Right lobe of liver (tissue), 6 donors: ENCODE measurements around the gene MGRN1. TPM values are rescaled to one million over a fixed set of nuclear protein-coding genes. Genes with fewer than 3 reads are reported as not detected.

Experiments
- ATAC-seq, 4 donors: fragments of 200-7000 bp; cut with Tn5 transposase; one replicate each; pipeline ENCODE4 v1.9.1; 2020; ENCODE audit warnings: mild to moderate bottlenecking in 4 of 4, moderate library complexity in 4 of 4
- DNase-seq, 3 donors: peaks; one replicate each; pipeline ENCODE4 v3.0.0-alpha.2; 2020
- H3K27ac ChIP-seq, 3 donors: fragments of 200-600 bp; one replicate each; pipeline ENCODE4 v1.8.0; 2022
- H3K27me3 ChIP-seq, 2 donors: fragments of 200-600 bp; one replicate each; pipeline ENCODE4 v1.8.0; 2022
- H3K36me3 ChIP-seq, 4 donors: fragments of 200-600 bp; sonication (generic) in 1 of 4; one replicate each; pipeline versions ENCODE4 v1.5.1 to v1.8.0; 2017 to 2022; ENCODE audit warnings: control low read depth in 1 of 4
- H3K4me1 ChIP-seq, 4 donors: fragments of 200-600 bp; sonication (generic) in 1 of 4; one replicate each; pipeline versions ENCODE4 v1.5.1 to v1.8.0; 2017 to 2022; ENCODE audit warnings: control low read depth in 1 of 4
- H3K4me3 ChIP-seq, 3 donors: fragments of 200-600 bp; one replicate each; pipeline ENCODE4 v1.8.0; 2022
- H3K9me3 ChIP-seq, 4 donors: fragments of 200-600 bp; sonication (generic) in 1 of 4; one replicate each; pipeline versions ENCODE4 v1.5.1 to v1.8.0; 2017 to 2022; ENCODE audit warnings: control low read depth in 1 of 4
- CTCF ChIP-seq, 4 donors: fragments of 200-600 bp in 3 of 4; fragments of 450-650 bp in 1 of 4; IDR thresholded peaks; one replicate each; pipeline versions ENCODE4 v1.5.1 to v1.8.0; 2016 to 2022; ENCODE audit warnings: antibody characterized with exemption in 4 of 4, mild to moderate bottlenecking in 2 of 4
- POLR2A ChIP-seq: fragments of 450-650 bp; IDR thresholded peaks from one replicate; pipeline ENCODE4 v1.6.1; 2017; ENCODE audit warnings: antibody characterized with exemption, mild to moderate bottlenecking
- WGBS: methylation state at CpG from one replicate; pipeline ENCODE4 v1.1.6; 2018; ENCODE audit warnings: low coverage, low lambda C conversion rate; ENCODE audit not compliant: insufficient coverage; ENCODE audit errors: missing lambda C conversion rate; 5-methylcytosine and 5-hydroxymethylcytosine counted together
- intact Hi-C, 2 donors: fragments of 100-400 bp; cut with DNase I; formaldehyde crosslinking; loops; one replicate each; pipeline versions ENCODE4 v1.11.2 to v1.14.1; 2022
- total RNA-seq, 6 experiments: library from RNA; depleted of rRNA in 2 of 6; stranded (reverse); fragments of >200 nt in 2 of 6; fragmentation: NEBNext Ultra II Directional in 3 of 6; extraction: Animal tissue kit (Norgen Biotek cat#: 25700) in 3 of 6; gene quantifications; one replicate each; pipeline versions ENCODE4 v1.1.0 to v1.2.4, GENCODE V29; 2016 to 2023
- donor health status: DM: no; HTN: yes; CAD: no.
- donor health status: DM: no; HTN: no; CAD: no.
- donor health status: DM: no; HTN: no; CAD: no.
- donor health status: DM: no; HTN: yes; CAD: no.
- donor health status: DM: no; HTN: yes; CAD: no.

MGRN1 gene
- total RNA-seq, 6 experiments from 2014 or later, result 42.5 to 67.3 (median 49.5) TPM

- TF ChIP-seq CTCF (IDR thresholded peaks at IDR 0.05) (peak; percentile 51 to 72 (median 55)), POLR2A (no peak)
- Histone ChIP-seq H3K36me3 (peaks cover 0 to 13% (median 6%) of the 10 kb centered on the region in 4 donors), H3K4me3 (no peak overlapping the region), H3K27ac (peak overlapping the region; percentile 17 to 96 (median 81)), H3K4me1 (peaks cover 0 to 76% (median 30%) of the 10 kb centered on the region in 4 donors), H3K27me3 (no peaks in the 10 kb centered on the region), H3K9me3 (no peaks in the 10 kb centered on the region)
- ATAC-seq (peak; percentile 14 to 28 (median 16)), DNase-seq (peak in 2 of 3 donors; percentile 75 to 81)
- WGBS, result 17% methylated on average over 9 of the region's 36 CpGs
- intact Hi-C loops, result no loop called here
These were observed 58.1 kb downstream of the MGRN1 start for GRCh38 chr16:4682616-4683254.

- H3K4me3 ChIP-seq, result no peak overlapping the region
- DNase-seq (peak; percentile 53 to 88 (median 85)), ATAC-seq (peak in 2 of 4 donors; percentile 3 to 19)
- peak overlapping the region; percentile 81 to 96 (median 84) for H3K27ac ChIP-seq
- TF ChIP-seq POLR2A (no peak), CTCF (IDR thresholded peaks at IDR 0.05) (no peak)
- intact Hi-C loops, result no loop called here
- peaks cover 0 to 13% (median 6%) of the 10 kb centered on the region in 4 donors for H3K36me3 ChIP-seq
- H3K9me3 ChIP-seq, result no peaks in the 10 kb centered on the region
- H3K27me3 ChIP-seq, result no peaks in the 10 kb centered on the region
- WGBS, result 51% methylated on average over 8 of the region's 17 CpGs
- peaks cover 0 to 76% (median 34%) of the 10 kb centered on the region in 4 donors for H3K4me1 ChIP-seq
These were observed 58.8 kb downstream of the MGRN1 start for GRCh38 chr16:4683255-4684057.

- H3K27ac ChIP-seq, result peak overlapping the region; percentile 81 to 96 (median 84)
- TF ChIP-seq CTCF (IDR thresholded peaks at IDR 0.05) (no peak), POLR2A (no peak)
- 27% methylated on average over 5 of the region's 23 CpGs for WGBS
- no peaks in the 10 kb centered on the region for H3K9me3 ChIP-seq
- ATAC-seq (peak; percentile 25 to 36 (median 32)), DNase-seq (peak; percentile 70 to 88 (median 82))
- no peaks in the 10 kb centered on the region for H3K27me3 ChIP-seq
- peaks cover 0 to 13% (median 6%) of the 10 kb centered on the region in 4 donors for H3K36me3 ChIP-seq
- H3K4me3 ChIP-seq, result no peak overlapping the region
- peaks cover 0 to 76% (median 34%) of the 10 kb centered on the region in 4 donors for H3K4me1 ChIP-seq
- intact Hi-C loops, result no loop called here
These were observed 59.6 kb downstream of the MGRN1 start for GRCh38 chr16:4684058-4684715.

- H3K9me3 ChIP-seq, result no peaks in the 10 kb centered on the region
- no peaks in the 10 kb centered on the region for H3K27me3 ChIP-seq
- peaks cover 0 to 13% (median 6%) of the 10 kb centered on the region in 4 donors for H3K36me3 ChIP-seq
- intact Hi-C loops, result no loop called here
- H3K27ac ChIP-seq, result peak overlapping the region; percentile 81 to 96 (median 84)
- peak; percentile 42 to 59 (median 54) for ATAC-seq
- WGBS, result 43% methylated on average over 3 of the region's 13 CpGs
- no peak overlapping the region for H3K4me3 ChIP-seq
- peak; percentile 90 to 97 (median 96) for DNase-seq
- H3K4me1 ChIP-seq, result peaks cover 0 to 80% (median 34%) of the 10 kb centered on the region in 4 donors
- TF ChIP-seq POLR2A, result peak; percentile 67
- no peak for TF ChIP-seq CTCF (IDR thresholded peaks at IDR 0.05)
These were observed 60.1 kb downstream of the MGRN1 start for GRCh38 chr16:4684763-4685162.
